Muscle layer of colon (tissue), 2 donors: ENCODE results near the gene MMP10.

Experiments used
- H3K27ac ChIP-seq: one replicate; pipeline ENCODE4 v1.7.0; 2013; ENCODE audit warnings: low read depth, mild to moderate bottlenecking, low read length, moderate library complexity
- H3K27me3 ChIP-seq, 2 donors: one replicate each; pipeline ENCODE4 v1.7.0; 2013; ENCODE audit warnings: low read length in 2 of 2, mild to moderate bottlenecking in 2 of 2; ENCODE audit not compliant: insufficient read depth in 2 of 2, control insufficient read depth in 1 of 2
- H3K36me3 ChIP-seq: one replicate; pipeline ENCODE4 v1.7.0; 2013; ENCODE audit warnings: mild to moderate bottlenecking, low read length; ENCODE audit not compliant: insufficient read depth
- H3K4me1 ChIP-seq: one replicate; pipeline ENCODE4 v1.7.0; 2013; ENCODE audit warnings: mild to moderate bottlenecking, low read length; ENCODE audit not compliant: insufficient read depth
- H3K4me3 ChIP-seq, 2 donors: one replicate each; pipeline ENCODE4 v1.7.0; 2013; ENCODE audit warnings: low read length in 2 of 2, low read depth in 1 of 2, mild to moderate bottlenecking in 1 of 2, moderate library complexity in 1 of 2
- H3K9ac ChIP-seq: one replicate; pipeline ENCODE4 v1.7.0; 2013; ENCODE audit warnings: low read length
- H3K9me3 ChIP-seq: one replicate; pipeline ENCODE4 v1.7.0; 2013; ENCODE audit warnings: mild to moderate bottlenecking, low read length
- donor health status: abdominal sarcoma.
- donor health status: Adenocarcinoma of cecum.

Gene MMP10

DNA sequence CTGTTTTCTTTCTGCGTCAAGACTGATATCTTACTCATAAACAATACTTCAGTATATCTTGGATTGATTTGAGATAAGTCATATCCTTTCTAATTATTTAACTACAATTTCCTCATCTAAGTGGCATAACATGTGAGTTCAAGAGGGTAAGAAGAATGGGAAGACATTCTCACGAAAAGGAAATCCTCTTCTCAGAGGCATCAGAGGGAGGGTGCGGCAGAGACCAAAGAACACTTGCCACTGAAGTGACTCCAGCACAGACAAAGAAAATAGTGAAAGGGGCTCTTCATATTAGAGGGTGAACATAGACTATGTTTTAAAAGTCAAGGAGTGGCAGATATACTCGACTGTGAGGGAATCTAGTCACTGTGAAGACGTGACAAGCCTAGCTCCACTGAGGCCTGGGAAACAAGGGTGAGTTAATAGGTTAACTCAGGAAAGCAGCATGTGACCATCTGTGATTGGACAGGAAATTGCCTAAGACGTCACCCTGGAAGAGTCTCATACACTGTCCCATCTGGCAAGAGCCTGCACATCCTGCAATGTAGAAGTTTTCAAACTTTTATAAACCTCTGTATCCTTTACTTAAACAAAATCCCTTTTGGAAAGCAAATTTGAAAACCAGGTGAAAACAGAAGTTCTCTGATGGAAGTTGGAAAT is 19.4 kb upstream of the MMP10 start:
- Histone ChIP-seq H3K27me3 (no peaks in the 10 kb centered on the region), H3K36me3 (no peaks in the 10 kb centered on the region), H3K9me3 (no peaks in the 10 kb centered on the region), H3K9ac (no peak overlapping the region), H3K27ac (no peak overlapping the region), H3K4me1 (no peaks in the 10 kb centered on the region), H3K4me3 (no peak overlapping the region)

DNA sequence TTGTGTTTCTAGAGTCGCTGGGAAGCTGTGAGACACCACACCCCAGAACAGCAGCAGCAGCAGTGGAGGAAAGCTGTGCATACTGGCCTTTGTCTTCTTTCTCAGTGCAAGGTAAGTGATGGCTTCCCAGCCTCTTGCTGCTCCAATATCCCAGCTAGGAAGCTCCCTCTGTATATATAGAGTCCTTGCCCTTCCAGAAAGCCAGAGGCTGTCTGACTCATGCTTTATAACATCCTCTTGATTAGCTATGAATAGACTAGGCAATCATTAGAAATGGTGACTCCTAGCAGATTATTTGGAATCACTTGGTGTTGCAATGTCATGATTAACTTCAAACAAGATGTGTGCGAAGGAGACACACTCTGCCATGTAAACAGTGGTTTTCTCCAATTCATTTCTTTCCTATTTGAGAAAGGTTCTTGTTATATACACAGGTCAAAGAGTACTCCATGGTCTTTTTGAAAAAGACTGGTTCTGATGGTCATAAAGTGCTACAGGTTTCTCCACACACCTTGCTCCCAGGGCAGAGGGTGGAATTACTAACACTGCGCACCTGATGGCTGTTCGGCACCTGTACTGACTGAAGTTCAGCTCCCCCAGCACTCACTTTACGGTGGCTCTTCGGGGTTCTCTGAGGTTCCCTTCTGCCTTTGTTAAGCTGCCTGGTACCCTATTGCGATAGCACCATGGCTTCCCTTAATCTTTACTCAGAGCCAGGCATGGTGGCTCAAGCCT is 17.8 kb upstream of the MMP10 start, which contains the start of gene MMP1:
Gene MMP1, minus strand, starts transcription at position 149 of the 735 bp plus-strand sequence. Its CDS starts 68 bp downstream, at position 81.
- H3K4me3 ChIP-seq, result no peak within 1 kb of the TSS
- H3K27me3 ChIP-seq, result no peaks in the 10 kb centered on the region
- H3K27ac ChIP-seq, result no peak within 1 kb of the TSS
- no peaks in the 10 kb centered on the region for H3K36me3 ChIP-seq
- H3K4me1 ChIP-seq, result no peaks in the 10 kb centered on the region
- no peak within 1 kb of the TSS for H3K9ac ChIP-seq
- H3K9me3 ChIP-seq, result no peaks in the 10 kb centered on the region

DNA sequence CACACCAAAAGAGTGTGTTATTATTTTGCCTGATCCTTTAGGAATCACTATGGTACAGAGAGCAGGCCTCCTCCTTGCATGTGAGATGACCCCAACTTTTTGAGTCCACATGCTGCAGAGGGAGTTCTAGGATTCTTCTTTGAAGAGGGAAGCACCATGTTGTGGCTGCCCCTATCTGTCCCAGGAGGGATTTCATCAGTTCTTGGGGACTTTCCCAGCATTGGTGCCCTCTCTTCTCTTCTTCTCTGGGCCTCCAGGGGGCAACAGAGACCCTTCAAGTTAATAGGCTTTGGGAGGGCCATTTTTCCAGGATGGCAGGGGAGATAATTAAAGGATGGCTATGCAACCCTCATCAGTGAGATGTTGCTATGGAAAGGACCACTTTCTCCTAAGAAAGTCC is 14.0 kb upstream of the MMP10 start:
- H3K36me3 ChIP-seq, result no peaks in the 10 kb centered on the region
- H3K4me1 ChIP-seq, result no peaks in the 10 kb centered on the region
- no peak overlapping the region for H3K9ac ChIP-seq
- H3K9me3 ChIP-seq, result no peaks in the 10 kb centered on the region
- H3K27ac ChIP-seq, result no peak overlapping the region
- H3K27me3 ChIP-seq, result no peaks in the 10 kb centered on the region
- no peak overlapping the region for H3K4me3 ChIP-seq

DNA sequence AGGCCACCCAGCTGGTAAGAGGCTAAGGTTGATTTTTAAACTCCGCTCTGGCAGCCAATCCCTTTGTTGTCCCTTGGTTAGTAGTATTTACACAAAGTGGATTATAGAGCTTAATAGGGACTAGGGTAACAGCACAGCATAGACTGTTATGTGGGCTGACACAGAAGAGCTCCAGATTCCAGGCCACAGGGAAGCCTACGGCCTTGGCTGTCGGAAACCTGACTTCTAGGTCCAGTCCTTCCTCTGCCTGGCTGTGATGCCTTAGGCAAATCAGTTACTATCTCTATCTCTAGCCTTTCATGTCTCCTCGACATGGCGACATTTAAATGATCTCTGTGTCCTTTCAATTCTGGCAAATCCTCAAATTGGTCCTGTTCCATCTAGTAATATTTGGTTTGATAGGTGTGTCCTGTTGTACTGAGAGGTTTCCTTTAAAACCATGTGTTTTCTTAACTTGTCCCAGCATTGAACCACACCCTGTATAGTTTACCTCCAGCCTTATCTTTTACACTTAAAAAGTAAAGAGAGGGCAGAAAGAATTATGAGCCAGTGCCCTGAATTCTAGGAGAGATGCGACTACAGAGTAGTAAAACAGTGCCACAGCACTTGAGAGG is 13.4 kb upstream of the MMP10 start:
- Histone ChIP-seq H3K27ac (no peak overlapping the region), H3K4me3 (no peak overlapping the region), H3K9ac (no peak overlapping the region), H3K27me3 (no peaks in the 10 kb centered on the region), H3K9me3 (no peaks in the 10 kb centered on the region), H3K36me3 (no peaks in the 10 kb centered on the region), H3K4me1 (no peaks in the 10 kb centered on the region)

DNA sequence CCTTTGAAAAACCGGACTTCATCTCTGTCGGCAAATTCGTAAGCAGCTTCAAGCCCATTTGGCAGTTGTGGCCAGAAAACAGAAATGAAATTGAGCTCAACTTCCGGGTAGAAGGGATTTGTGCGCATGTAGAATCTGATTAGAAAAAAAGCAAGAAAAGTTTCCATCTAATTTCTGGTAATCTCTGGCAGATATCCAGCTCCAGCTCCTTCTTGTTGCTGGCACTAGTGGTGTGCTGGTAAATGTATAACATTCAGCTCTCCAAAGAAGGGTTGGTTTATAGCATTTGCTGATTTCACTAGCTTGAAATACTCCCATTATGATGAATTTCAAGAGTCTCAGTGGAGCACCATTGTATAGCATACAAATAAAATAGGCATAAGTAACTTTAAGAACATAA is 12.2 kb upstream of the MMP10 start:
- no peak overlapping the region for H3K4me3 ChIP-seq
- no peak overlapping the region for H3K27ac ChIP-seq
- H3K36me3 ChIP-seq, result no peaks in the 10 kb centered on the region
- H3K9ac ChIP-seq, result no peak overlapping the region
- no peaks in the 10 kb centered on the region for H3K4me1 ChIP-seq
- H3K27me3 ChIP-seq, result no peaks in the 10 kb centered on the region
- H3K9me3 ChIP-seq, result no peaks in the 10 kb centered on the region

DNA sequence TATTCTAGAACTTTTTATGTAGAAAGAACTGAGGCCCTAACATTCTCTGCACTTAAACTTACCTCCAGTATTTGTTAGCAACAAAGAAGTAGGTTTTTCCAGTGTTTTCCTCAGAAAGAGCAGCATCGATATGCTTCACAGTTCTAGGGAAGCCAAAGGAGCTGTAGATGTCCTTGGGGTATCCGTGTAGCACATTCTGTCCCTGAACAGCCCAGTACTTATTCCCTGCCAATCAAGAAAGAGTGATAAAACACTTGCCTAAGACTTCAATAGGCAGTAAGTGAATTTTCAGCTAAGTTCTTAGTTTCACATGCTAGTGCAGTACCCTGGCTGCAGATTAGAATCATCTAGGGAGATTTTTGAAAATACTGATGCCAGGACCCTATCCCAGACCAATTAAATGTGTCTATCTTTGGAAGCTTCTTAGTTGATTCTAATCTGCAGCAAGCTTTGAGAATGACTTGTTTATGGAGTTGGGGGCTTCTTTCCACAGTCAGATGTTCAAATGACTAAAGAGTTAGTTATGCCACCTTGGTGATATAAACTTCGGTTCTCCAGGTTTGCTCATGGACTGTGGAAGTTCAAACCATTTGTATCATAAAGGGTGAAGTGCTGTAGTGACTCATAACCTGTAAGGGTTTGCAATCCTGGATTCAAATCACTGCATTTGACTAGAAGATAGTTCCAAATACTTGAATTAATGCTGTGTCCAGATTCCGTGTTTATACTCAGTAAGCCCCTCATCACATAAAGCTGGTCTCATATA is 11.0 kb upstream of the MMP10 start:
- Histone ChIP-seq H3K4me1 (no peaks in the 10 kb centered on the region), H3K36me3 (no peaks in the 10 kb centered on the region), H3K27me3 (no peaks in the 10 kb centered on the region), H3K27ac (no peak overlapping the region), H3K9ac (no peak overlapping the region), H3K9me3 (no peaks in the 10 kb centered on the region), H3K4me3 (no peak overlapping the region)

DNA sequence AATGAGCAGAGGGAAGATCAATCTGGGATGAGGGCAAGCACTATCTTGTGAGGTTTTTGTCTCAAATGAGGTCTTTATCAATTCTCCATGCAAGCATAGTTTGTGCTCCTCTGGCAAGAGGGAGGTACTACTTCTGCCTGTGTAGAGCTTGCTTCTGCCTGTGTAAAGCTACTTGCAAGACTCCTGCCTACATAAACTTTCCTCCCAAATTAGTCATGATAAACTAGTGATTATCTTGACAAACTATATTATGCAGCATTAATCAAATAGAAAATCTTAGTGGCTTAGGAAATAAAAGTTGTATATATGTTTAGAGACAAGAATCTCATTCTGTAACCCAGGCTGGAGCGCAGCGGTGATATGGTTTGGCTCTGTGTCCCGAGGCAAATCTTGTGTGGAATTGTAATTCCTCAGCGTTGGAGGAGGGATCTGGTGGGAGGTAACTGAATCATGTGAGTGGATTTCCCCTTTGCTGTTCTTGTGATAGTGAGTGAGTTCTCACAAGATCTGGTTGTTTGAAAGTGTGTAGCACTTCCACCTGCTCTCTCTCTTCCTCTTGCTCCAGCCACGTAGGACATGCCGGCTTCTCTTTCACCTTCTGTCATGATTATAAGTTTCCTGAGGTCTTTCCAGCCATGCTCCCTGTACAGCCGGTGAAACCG is 8.0 kb upstream of the MMP10 start:
- Histone ChIP-seq H3K27ac (no peak overlapping the region), H3K9ac (no peak overlapping the region), H3K4me1 (no peaks in the 10 kb centered on the region), H3K9me3 (no peaks in the 10 kb centered on the region), H3K27me3 (no peaks in the 10 kb centered on the region), H3K4me3 (no peak overlapping the region), H3K36me3 (no peaks in the 10 kb centered on the region)

DNA sequence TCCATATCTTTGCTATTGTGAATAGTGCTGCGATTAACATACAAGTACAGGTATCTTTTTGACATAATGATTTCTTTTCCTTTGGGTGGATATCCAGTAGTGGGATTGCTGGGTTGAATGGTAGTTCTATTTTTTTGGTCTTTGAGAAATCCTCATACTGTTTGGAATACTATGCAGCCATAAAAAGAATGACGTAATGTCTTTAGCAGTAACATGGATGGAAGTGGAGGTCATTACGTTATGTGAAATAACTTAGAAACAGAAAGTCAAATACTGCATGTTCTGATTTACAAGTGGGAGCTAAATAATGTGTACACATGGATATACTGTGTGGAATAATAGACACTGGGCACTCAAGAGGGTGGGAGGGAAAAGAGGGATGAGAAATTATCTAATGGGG is 4.0 kb upstream of the MMP10 start:
- no peaks in the 10 kb centered on the region for H3K4me1 ChIP-seq
- no peak overlapping the region for H3K27ac ChIP-seq
- H3K4me3 ChIP-seq, result no peak overlapping the region
- no peaks in the 10 kb centered on the region for H3K36me3 ChIP-seq
- no peak overlapping the region for H3K9ac ChIP-seq
- H3K9me3 ChIP-seq, result no peaks in the 10 kb centered on the region
- no peaks in the 10 kb centered on the region for H3K27me3 ChIP-seq

DNA sequence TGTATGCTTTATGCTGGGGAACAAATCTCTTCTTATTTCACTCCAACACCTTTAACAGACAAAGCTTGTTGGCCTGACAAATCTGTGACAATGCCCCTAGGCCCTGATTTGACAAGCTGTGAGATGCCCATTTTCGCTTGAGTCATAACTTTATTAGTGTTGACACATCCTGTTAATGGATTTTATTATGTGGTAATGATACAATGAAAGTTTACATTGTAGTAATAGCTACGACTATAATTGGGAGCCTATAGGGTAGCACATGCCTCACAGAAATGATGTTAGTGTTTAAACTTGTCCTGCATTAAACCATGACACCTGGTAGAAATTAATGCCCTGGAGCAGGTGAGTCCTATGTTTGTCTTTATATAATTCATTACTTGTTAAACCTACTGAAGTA is 3.3 kb upstream of the MMP10 start:
- Histone ChIP-seq H3K27ac (no peak overlapping the region), H3K9me3 (no peaks in the 10 kb centered on the region), H3K36me3 (no peaks in the 10 kb centered on the region), H3K4me3 (no peak overlapping the region), H3K4me1 (no peaks in the 10 kb centered on the region), H3K27me3 (no peaks in the 10 kb centered on the region), H3K9ac (no peak overlapping the region)

DNA sequence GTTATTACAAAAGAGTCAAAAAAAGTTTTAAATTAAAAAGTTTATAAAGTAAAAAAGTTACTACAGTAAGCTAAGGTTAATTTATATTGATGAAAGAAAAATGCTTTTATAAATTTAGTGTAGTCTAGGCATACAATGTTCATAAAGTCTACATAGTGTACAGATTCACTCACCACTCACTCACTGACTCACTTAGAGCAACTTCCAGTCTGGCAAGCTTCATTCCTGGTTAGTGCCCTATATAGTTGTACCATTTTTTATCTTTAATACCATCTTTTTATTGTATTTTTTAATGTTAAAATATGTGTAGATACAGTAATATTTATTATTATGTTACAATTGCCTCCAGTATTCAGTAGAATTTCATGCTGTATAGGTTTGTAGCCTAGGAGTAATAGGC is 2.6 kb upstream of the MMP10 start:
- H3K27ac ChIP-seq, result no peak overlapping the region
- no peaks in the 10 kb centered on the region for H3K36me3 ChIP-seq
- H3K27me3 ChIP-seq, result no peaks in the 10 kb centered on the region
- H3K9me3 ChIP-seq, result no peaks in the 10 kb centered on the region
- no peak overlapping the region for H3K4me3 ChIP-seq
- no peak overlapping the region for H3K9ac ChIP-seq
- no peaks in the 10 kb centered on the region for H3K4me1 ChIP-seq

DNA sequence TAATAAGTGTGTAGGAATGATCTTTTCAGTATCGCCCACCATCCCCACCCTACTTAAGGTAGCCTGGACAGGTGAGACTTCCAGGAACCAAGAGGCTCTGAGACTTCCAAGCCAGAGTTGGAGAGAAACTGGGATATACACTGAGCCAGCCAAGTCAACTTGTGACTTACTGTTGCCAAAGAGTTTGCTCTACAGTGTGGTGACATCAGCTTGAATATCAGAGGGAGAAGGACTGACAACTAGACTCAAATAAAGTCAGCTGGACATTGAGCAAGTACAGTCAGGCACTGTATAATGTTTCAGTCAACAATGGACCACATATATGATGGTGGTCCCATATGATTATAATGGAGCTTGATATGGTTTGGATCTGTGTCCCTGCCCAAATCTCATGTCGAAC is 1.2 kb upstream of the MMP10 start:
- Histone ChIP-seq H3K4me3 (no peak overlapping the region), H3K36me3 (no peaks in the 10 kb centered on the region), H3K27me3 (no peaks in the 10 kb centered on the region), H3K9me3 (no peaks in the 10 kb centered on the region), H3K4me1 (no peaks in the 10 kb centered on the region), H3K9ac (no peak overlapping the region), H3K27ac (no peak overlapping the region)
